ENCODE data around the gene H19. TPM values are rescaled to one million over a fixed set of nuclear protein-coding genes. Genes with fewer than 3 reads are reported as not detected.

H19 gene
- total RNA-seq, 1 donor from 2014 or later: 67.3 TPM

DNA sequence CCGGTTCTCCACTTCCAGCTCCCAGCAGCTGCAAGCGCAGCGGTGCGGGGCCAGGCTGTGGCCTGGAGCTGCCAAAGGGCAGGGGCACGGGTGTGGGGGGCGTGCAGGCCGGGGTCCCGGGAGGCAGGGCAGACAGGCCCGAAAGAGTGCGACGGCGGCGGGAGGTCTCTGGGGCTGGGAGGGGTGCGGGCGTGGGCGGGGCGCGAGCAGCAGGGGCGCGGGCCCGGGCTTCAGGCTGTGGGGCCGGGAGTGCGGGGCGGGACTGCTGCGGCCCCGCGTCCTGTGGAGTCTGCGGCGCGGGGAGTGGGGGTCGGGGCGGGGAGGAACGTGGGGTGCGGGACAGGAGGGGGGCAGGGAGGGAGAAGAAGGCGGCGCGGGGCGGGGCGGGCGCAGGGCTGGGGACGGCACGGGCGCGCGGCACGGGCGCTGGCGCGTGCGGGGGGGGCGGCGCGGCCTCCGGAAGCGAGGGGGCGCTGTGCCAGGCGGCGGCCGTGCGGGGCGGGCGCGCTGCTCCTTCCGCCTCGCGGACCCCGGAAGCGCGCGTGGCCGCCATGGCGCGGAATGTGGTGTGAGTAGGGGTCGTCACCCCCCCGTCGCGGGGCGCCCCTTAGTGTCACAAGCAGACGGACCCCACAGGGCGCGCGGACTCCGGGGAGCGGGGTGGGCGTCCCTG is 50.7 kb downstream of the H19 start, which contains the start of gene MRPL23:
Gene MRPL23 (plus strand): TSS at position 521 of the 673 bp plus-strand sequence. CDS start 31 bp downstream, at position 552.
- no peak for DNase-seq (ENCODE audit: low spot score)

Other genes starting within 250 kb of the H19 start
- 13.9 TPM for gene IFITM10, start 247.2 kb downstream of the H19 start, total RNA-seq
- 2,163 TPM for gene CTSD, start 233.9 kb downstream of the H19 start, total RNA-seq
- gene SYT8, start 162.9 kb downstream of the H19 start, total RNA-seq: 218 TPM
- 73.7 TPM for gene TNNI2, start 158.9 kb downstream of the H19 start, total RNA-seq
- 43.1 TPM for gene LSP1, start 144.8 kb downstream of the H19 start, total RNA-seq
- gene PRR33, start 105.9 kb downstream of the H19 start, total RNA-seq: not detected
- gene TNNT3, start 78.1 kb downstream of the H19 start, total RNA-seq: 1.5 TPM
- gene MRPL23, start 50.5 kb downstream of the H19 start, total RNA-seq: 54.8 TPM
- 32.5 TPM for gene IGF2, start 141.5 kb upstream of the H19 start, total RNA-seq
- 1.2 TPM for gene INS, start 163.4 kb upstream of the H19 start, total RNA-seq
- 2.1 TPM for gene TH, start 174.0 kb upstream of the H19 start, total RNA-seq

All from mucosa of gallbladder (tissue), 1 donor.